ENCODE results near the gene GRID2.
"Not testable (repeated sequence)": the region's sequence is repeated elsewhere in the genome, so short reads cannot be mapped to it uniquely, and the experiment has no call there.

The GRID2 gene

DNA sequence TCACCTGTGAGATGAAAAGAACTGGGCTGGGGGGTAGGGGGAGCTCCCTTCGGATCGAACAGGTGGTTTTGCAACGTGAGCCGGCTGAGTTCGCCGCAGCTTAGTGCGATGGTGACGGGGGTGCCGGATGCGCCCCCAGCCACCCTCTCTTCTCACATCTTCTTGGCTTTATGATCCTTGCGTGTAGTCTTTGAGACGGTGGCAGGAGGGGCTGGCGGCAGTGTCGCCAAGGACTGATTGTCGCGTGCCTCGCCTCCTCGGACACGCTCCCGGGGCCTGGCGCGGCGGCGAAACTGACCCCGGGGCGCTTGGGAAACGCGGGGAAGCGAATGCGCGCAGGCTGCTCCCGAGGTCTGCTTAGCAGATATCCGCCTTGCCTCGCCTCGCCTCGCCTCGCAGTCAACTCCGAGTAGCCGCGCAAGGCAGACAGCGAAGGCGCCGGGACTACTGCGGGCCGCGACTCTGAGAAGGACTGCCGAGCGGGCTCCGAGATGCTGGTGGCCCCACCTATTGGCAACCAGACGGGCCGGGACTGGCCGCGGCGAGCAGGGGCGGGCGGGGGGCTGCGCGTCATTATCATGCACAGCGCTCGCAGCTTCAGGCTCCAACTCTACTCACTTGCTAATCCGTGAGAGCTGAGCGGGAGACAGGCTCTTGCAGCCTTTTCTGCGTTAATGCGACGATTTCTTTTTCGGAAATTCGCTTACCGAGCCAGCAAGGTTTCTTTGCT lies 1.5 kb downstream of the GRID2 start:
- no peak for DNase-seq (ENCODE audit: low read depth, low spot score)

GRCh38 chr4:92305878-92306520 lies 2.2 kb downstream of the GRID2 start:
- no peak for DNase-seq (ENCODE audit: low read depth, low spot score)

- no peak for DNase-seq (ENCODE audit: low read depth, low spot score)
Observed at GRCh38 chr4:92307181-92307580, 3.4 kb downstream of the GRID2 start.

DNA sequence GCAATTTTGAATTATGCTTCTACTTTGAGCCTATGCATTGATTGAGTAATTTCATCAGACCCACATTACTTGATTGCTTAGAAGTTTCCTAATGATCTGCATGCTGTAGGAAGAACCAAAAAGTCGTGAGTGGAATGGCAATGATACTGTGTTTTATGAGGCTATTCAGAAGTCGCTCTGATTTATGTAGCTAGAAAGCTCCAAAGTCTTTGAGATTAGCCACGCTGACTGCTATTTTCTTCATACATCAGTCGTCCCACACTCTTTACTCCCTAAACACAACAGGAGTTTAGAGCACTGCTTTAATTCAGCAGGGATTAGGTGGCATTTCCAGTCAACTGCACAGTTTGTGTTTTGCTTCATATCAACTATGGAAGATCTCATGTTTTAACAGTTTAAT lies 4.1 kb downstream of the GRID2 start:
- DNase-seq (ENCODE audit: low read depth, low spot score) = no peak

- no peak for DNase-seq (ENCODE audit: low read depth, low spot score)
Observed at GRCh38 chr4:92317047-92317446, 13.3 kb downstream of the GRID2 start.

GRCh38 chr4:92328095-92328494 lies 24.3 kb downstream of the GRID2 start:
- no peak for DNase-seq (ENCODE audit: low read depth, low spot score)

- DNase-seq (ENCODE audit: low read depth, low spot score) = no peak
Observed at GRCh38 chr4:92333016-92333415, 29.2 kb downstream of the GRID2 start.

GRCh38 chr4:92334716-92335350 lies 31.1 kb downstream of the GRID2 start:
- DNase-seq (ENCODE audit: low read depth, low spot score) = no peak

- no peak for DNase-seq (ENCODE audit: low read depth, low spot score)
Observed at GRCh38 chr4:92339676-92340075, 35.9 kb downstream of the GRID2 start.

DNA sequence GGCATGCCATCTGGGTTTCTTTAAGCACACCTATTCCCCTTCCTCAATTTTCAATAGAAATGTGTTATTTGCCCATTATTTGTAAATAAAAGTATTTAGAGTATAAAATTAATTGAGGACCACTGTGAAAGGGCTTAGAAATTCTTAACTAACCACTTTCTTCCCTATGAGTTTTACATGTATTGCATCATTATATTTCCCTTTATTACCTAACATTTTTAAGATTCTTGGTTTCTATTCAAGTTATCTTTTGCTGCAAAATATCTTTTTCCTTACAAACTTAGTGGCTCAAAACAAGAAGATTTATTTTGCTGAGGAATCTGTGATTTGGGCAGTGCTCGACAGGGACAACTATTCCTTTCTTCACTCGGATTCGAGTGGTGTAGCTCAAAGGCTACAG lies 40.5 kb downstream of the GRID2 start:
- DNase-seq (ENCODE audit: low read depth, low spot score) = no peak

GRCh38 chr4:92346289-92346688 lies 42.5 kb downstream of the GRID2 start:
- DNase-seq (ENCODE audit: low read depth, low spot score) = no peak

- no peak for DNase-seq (ENCODE audit: low read depth, low spot score)
Observed at GRCh38 chr4:92357966-92358365, 54.2 kb downstream of the GRID2 start.

DNA sequence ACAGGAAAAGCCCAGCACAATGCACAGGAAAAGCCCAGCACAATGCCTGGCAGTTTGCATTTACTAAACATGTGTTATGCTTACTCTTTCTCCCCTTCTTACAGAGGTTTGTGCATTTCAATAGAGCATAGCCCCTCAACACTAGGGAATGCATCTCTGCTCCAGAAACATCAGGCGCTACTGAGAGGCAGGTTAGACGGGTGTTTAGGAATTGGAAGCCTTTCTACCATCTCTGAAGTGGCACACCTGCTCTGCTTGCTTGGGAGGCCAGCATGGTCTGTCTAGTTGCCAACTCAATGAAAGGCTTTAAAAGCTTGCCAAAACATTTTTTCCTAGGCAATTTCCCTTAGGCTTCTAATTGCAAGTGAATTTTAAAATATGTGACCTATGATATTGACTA lies 55.7 kb downstream of the GRID2 start:
- DNase-seq (ENCODE audit: low read depth, low spot score) = no peak

DNA sequence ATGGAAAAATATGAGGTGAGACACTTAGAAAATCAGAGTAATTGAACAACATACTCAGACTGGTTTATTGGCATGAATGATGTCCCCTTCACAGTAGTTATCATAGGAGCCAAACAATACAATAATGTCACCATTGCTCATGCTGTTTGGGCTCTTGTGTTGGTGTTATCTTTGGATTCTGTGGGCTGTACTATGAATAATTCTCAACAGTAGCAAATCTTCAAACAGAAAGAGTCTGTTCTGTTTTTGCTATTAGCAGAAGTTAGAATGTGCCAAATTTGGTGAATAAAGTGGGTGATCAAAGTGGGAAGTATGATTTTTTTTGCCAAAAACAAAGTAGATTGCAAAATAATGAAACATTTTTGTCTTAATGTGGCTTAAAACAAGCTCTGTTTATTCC lies 58.3 kb downstream of the GRID2 start:
- no peak for DNase-seq (ENCODE audit: low read depth, low spot score)

DNA sequence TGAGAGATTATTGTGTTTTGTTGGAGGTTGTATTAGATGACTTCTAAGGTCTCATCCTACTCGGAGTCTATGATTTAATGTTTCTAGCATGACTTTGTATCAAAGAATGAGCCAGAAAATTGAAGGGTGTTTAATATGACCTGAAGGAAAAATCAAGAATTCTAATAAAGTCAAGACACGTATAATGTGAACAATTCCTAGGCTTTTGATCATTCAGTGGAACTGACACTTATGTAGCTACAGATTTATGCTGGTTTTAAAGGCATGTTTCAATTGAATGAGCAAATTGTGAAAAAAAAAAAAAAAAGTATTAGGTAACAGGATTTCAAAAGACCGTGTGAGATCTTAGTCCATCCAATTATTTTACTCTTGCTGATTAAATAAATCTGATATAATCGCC lies 64.9 kb downstream of the GRID2 start:
- no peak for DNase-seq (ENCODE audit: low read depth, low spot score)

DNA sequence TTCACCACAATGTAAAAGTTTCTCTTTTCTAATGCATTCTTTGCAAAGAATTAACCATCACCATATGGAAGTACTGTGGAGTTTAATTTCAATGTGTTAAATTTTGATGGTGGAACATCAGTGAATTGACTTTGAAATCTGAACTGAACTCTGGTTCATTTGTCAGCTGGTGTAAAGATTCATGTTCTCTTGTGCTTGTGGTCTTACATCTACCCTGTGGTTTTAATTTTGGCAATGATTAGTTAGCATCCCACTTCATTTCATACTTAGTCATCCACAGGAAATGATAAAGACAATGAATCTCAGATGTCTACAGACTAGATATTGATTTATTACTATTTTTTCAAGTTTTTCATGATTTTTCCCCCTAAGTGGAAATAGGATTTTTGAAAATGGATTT lies 77.8 kb downstream of the GRID2 start:
- DNase-seq (ENCODE audit: low read depth, low spot score) = no peak

- no peak for DNase-seq (ENCODE audit: low read depth, low spot score)
Observed at GRCh38 chr4:92382128-92382527, 78.4 kb downstream of the GRID2 start.

GRCh38 chr4:92387459-92388069 lies 83.8 kb downstream of the GRID2 start:
- DNase-seq (ENCODE audit: low read depth, low spot score) = no peak

- DNase-seq (ENCODE audit: low read depth, low spot score) = no peak
Observed at GRCh38 chr4:92399032-92399431, 95.3 kb downstream of the GRID2 start.

- DNase-seq (ENCODE audit: low read depth, low spot score) = not testable (repeated sequence)
Observed at GRCh38 chr4:92403525-92403924, 99.8 kb downstream of the GRID2 start.

- no peak for DNase-seq (ENCODE audit: low read depth, low spot score)
Observed at GRCh38 chr4:92406488-92406887, 102.7 kb downstream of the GRID2 start.

DNA sequence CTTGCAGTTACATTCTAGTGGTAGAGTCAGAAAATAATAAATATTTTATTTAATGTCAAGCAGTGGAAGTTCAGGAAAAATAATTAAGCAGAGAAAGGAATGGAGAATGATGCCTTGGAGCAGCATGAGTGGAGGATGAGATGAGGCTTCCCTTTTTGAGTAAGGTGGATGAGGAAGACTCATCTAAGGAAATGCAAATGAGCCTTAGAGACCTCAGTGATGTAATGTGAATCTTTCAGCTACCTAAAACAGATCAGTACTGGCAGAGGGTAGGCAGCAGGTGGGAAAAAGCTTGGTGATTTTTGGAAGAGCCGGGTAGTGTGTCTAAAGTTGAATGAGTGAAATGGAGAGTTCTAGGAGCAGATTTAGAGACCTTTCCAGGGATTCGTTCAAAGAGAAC lies 118.2 kb downstream of the GRID2 start:
- no peak for DNase-seq (ENCODE audit: low read depth, low spot score)
